Measurements from ENCODE around the gene MCRS1. TPM values are rescaled to one million over a fixed set of nuclear protein-coding genes. Genes with fewer than 3 reads are reported as not detected.
"Not testable (repeated sequence)": the region's sequence is repeated elsewhere in the genome, so short reads cannot be mapped to it uniquely, and the experiment has no call there.

MCRS1 gene
- total RNA-seq, 1 experiment from 2014 or later: 124 TPM

GRCh38 chr12:49518914-49519573, 48.9 kb downstream of the MCRS1 start:
- DNase-seq (ENCODE audit: low spot score): no peak

GRCh38 chr12:49515266-49515665, 52.7 kb downstream of the MCRS1 start:
- DNase-seq (ENCODE audit: low spot score): peak; percentile 21

GRCh38 chr12:49512546-49512945, 55.4 kb downstream of the MCRS1 start:
- no peak for DNase-seq (ENCODE audit: low spot score)

GRCh38 chr12:49511410-49511809, 56.5 kb downstream of the MCRS1 start:
- DNase-seq (ENCODE audit: low spot score): no peak

DNA sequence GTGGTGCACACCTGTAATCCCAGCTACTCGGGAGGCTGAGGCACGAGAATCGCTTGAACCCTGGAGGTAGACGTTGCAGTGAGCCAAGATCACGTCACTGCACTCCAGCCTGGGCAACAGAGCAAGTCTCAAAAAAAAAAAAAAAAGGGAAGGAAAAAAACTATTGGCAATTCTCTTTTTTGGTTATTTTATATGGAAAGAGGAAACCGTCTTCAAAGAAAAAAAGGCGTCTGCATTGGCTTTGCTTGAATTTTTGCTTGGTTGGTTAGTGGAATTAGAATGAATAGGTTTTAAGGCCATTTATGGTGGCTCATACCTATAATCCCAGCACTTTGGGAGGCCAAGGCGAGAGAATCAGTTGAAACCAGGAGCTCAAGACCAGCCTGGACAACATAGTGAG, 58.3 kb downstream of the MCRS1 start:
- DNase-seq (ENCODE audit: low spot score): not testable (repeated sequence)

Small RNAs within 50 kb of the gene (small RNA-seq; reads per million reads assigned to genes)
- gene POLR2KP1 (not detected), gene RNU6-834P (not detected)

Other genes starting within 250 kb of the MCRS1 start
- 65.3 and 71.4 TPM in 2 replicates for gene TROAP, start 244.9 kb downstream of the MCRS1 start, total RNA-seq (2014; rRNA removed; shearing (Covaris generic))
- not detected in 2 replicates for gene C1QL4, start 231.0 kb downstream of the MCRS1 start, total RNA-seq (2014; rRNA removed; shearing (Covaris generic))
- gene DNAJC22, start 221.3 kb downstream of the MCRS1 start, total RNA-seq (2014; rRNA removed; shearing (Covaris generic)): 8.2 and 9.2 TPM in 2 replicates
- gene SPATS2, start 200.7 kb downstream of the MCRS1 start, total RNA-seq (2014; rRNA removed; shearing (Covaris generic)): 11.5 and 16.3 TPM in 2 replicates
- gene KCNH3, start 29.1 kb downstream of the MCRS1 start, total RNA-seq (2014; rRNA removed; shearing (Covaris generic)): 0.36 TPM in 1 of 2 replicates, not detected in the other
- gene FAM186B, start 37.5 kb upstream of the MCRS1 start, total RNA-seq (2014; rRNA removed; shearing (Covaris generic)): 0.03 and 0.23 TPM in 2 replicates
- gene PRPF40B, start 55.4 kb upstream of the MCRS1 start, total RNA-seq (2014; rRNA removed; shearing (Covaris generic)): 6.4 and 12.3 TPM in 2 replicates
- 0.89 and 1.0 TPM in 2 replicates for gene FMNL3, start 139.3 kb upstream of the MCRS1 start, total RNA-seq (2014; rRNA removed; shearing (Covaris generic))
- 409 and 478 TPM in 2 replicates for gene TMBIM6, start 173.4 kb upstream of the MCRS1 start, total RNA-seq (2014; rRNA removed; shearing (Covaris generic))